Stimulated activated naive CD8-positive, alpha-beta T cell treated with anti-CD3 and anti-CD28 coated beads, Interleukin-15, Interleukin-2, amounts not matched to agents 100 U/mL and 50 U/mL, for 24 hours (primary cell): ENCODE measurements around the gene C2CD2L.
"Not testable (repeated sequence)": the region's sequence is repeated elsewhere in the genome, so short reads cannot be mapped to it uniquely, and the experiment has no call there.

Source experiments
- ATAC-seq: fragments of 150-1000 bp; cut with Tn5 transposase; one replicate; pipeline ENCODE4 v1.10.0; 2021
- DNase-seq: peaks from one replicate; pipeline ENCODE4 v3.0.0; 2021

Gene C2CD2L

GRCh38 chr11:119093942-119094815, 13.0 kb upstream of the C2CD2L start:
- ATAC-seq (peak; percentile 11), DNase-seq (peak; percentile 48)

DNA sequence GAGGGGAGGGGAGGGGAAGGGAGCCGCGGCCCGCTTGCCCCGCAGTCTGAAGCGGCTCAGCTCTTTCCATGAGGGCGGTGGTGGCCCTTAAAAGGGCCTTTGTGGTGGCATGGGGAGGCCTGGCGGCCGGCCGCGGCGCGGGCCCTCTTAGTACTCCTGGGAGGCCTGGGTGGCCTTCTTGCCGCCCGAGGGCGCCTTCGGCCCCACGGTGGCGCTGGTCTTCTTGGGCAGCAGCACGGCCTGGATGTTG, 12.4 kb upstream of the C2CD2L start:
- DNase-seq (peak; percentile 70), ATAC-seq (peak; percentile 26)

DNA sequence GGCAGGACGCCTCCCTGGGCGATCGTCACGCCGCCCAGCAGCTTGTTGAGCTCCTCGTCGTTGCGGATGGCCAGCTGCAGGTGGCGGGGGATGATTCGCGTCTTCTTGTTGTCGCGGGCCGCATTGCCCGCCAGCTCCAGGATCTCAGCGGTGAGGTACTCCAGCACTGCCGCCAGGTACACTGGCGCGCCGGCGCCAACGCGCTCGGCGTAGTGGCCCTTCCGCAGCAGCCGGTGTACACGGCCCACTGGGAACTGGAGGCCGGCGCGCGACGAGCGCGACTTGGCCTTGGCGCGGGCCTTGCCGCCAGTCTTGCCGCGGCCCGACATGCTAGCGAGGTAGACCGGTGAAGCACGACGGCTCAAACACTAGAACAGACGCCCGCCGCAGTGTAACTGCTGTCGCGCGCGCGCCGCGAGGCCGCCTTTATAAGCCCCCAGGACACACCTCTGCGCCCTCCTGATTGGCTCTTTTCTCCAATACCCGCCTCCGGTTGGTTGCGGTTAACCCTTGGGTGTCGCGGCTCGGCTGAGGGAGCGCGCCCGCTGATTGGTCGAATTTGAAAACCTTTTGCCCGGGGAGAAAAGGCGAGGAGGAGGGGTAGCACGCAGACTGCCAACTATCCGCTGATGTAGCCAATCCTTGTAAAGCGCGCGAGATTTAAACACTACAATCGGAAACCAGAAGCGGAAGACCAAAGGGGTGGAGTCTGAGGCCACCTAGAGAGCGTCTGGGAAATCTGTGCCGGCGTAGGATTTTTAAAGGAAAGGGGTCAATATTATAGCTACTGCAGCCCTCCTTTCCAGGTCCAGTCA, 11.9 kb upstream of the C2CD2L start:
- ATAC-seq (peak; percentile 86), DNase-seq (peak; percentile 99)

DNA sequence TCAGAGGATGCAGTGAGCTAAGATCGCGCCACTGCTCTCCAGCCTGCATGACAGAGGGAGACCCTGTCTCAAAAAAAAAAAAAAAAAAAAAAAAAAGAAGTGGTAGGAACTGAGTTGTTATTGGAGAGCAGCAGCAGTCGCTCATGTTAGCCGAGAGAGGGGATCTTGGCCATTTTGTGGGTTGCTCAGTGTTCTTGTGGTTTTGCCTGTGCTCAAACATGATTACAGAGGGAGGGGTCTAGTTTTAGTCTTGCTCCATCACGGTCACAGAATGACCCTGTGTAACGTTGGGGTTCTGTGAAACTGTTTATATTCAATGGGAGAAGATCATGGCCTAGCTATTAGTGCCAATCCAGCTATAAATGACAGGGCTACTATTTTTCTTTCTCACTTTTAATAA, 7.4 kb upstream of the C2CD2L start:
- ATAC-seq (no peak), DNase-seq (no peak)

- DNase-seq: no peak
Measured at GRCh38 chr11:119100246-119100970, 6.7 kb upstream of the C2CD2L start.

DNA sequence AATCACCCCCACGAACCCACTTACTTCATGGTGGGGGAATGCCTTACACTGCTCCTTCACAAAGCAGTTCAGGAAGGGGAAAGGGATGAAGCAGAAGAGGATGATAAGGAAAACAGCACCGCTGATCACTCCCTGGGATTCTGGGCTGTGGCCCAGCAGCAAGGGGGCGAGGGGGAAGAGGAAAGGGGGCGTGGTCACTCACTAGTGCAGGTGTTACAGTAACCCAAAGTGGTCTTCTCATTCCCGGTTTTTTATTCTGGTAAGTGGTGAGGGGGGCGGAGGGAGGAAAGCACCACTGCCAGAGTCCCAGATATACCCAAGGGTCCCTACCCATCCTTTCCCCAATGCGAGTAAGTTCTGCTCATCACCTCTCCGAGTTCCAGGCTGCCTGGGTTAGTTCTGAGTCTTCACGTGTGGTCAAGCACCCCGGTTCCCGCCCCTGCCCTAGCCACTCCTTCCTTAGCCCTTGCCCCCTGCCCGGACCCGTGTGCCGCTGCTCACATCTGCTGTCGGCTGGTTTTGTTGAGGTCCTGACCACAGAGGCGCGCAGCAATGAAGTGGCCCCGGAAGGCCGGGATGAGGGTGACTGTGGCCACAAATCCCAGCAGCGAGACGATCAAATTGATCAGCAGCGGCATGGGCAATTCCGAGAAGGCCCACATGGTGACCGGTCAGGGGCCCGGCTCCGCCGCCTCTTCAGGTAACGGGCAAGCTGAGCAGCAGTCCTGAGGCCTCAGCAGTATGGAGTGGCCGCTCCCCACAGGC, 6.0 kb upstream of the C2CD2L start:
- DNase-seq (peak; percentile 43), ATAC-seq (peak; percentile 11)

More at GRCh38 chr11:119100246-119100970, 6.7 kb upstream of the C2CD2L start:
- no peak for ATAC-seq

GRCh38 chr11:119101759-119102423, 5.3 kb upstream of the C2CD2L start, which contains the start of gene DPAGT1:
TSS of gene DPAGT1 (minus strand) at chr11:119101853. CDS start at chr11:119101655, 198 bp downstream.
- peak; percentile 85 for DNase-seq
- ATAC-seq: peak; percentile 87

DNA sequence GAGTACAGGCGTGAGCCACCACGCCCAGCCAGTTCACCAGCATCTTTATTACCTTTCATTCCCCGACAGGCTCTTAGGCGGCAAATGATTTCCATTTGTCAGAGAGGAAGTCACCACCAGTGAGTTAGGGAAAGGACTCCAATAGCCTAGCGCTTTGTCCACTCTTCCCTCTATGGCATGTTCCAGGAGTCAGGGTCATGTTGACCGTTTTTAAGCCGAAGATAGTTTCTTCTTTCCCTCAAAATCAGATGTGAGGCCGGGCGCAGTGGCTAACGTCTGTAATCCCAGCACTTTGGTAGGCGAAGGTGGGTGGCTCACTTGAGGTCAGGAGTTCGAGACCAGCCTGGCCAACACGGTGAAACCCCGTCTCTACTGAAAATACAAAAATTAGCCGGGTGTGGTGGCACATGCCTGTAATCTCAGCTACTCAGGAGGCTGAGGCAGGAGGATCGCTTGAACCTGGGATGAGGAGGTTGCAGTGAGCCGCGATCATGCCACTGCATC, 3.9 kb upstream of the C2CD2L start:
- not testable (repeated sequence) for DNase-seq, ATAC-seq

- ATAC-seq (no peak), DNase-seq (no peak)
Measured at GRCh38 chr11:119103793-119104192, 3.4 kb upstream of the C2CD2L start.

DNA sequence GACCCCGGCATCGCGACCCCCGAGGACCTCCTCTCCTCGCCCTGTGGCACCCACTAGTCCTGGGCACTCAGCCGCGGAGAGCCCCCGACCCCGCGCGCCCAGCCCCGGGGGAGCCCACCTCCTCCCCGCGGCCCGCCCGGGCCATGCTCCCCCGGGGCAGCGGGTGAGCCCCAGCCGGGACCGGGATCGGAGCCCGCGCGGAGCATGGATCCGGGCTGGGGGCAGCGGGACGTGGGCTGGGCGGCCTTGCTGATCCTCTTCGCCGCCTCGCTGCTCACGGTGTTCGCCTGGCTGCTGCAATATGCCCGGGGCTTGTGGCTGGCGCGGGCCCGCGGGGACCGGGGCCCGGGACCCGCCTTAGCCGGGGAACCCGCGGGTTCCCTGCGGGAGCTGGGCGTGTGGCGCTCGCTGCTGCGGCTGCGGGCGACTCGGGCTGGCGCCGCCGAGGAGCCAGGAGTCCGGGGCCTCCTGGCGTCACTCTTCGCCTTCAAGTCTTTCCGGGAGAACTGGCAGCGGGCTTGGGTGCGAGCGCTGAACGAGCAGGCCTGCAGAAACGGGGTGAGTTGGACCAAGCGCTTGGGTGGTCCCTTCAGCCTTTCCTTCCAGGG, 498 bp downstream of the C2CD2L start:
- DNase-seq: no peak
- peak; percentile 2 for ATAC-seq

DNA sequence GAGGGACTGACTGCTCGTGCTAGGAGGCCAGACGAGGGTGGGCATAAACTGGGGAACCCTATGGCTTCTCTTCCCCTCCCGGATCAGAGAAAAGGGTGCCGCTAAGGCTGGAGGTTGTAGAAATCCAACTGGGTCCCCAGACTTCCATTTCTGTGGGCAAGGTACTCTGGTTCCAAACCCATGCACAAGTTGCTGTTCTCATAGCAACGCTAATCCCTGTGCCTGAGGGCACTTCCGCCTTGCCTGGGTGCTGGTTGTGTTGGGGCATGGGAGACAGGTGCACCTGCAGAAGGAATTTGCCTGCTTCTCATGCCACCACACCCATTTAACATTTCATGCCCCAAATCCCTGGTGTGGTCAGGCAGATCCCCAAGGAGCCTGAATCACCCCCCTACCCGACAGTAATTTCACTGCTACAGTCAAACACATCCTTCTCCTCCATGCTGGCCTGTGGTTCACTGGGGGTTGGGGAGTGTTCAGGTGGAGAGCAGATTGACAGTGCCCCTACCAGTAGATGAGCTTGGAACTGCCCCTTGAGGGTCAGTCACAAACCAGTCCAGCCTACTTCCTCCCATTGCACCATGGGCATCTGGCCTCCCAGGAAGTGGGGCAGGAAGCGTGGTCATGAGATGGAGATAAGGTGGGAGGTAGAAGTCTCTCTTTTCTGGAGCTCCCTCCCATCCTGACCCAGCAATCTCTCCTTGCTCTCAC, 1.2 kb downstream of the C2CD2L start:
- ATAC-seq: peak; percentile 5
- peak; percentile 43 for DNase-seq

DNA sequence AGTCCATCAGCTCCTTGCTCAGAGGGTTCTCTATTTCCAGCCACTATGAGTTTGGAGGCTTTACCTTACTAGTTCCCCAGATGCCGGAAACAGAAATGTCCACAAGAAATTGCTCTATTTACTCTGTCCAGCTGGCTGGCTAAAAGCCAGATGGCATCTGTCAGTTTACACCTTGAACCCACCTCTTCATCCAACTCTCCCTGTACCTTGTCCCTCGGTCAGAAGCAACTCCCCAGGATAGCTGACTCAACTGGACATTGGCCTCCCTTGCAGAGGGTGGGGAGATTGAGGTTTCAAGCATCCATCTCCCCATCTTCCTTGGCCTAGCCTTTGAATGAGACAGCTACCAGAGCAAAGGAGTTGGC, 1.7 kb downstream of the C2CD2L start:
- ATAC-seq: no peak

DNA sequence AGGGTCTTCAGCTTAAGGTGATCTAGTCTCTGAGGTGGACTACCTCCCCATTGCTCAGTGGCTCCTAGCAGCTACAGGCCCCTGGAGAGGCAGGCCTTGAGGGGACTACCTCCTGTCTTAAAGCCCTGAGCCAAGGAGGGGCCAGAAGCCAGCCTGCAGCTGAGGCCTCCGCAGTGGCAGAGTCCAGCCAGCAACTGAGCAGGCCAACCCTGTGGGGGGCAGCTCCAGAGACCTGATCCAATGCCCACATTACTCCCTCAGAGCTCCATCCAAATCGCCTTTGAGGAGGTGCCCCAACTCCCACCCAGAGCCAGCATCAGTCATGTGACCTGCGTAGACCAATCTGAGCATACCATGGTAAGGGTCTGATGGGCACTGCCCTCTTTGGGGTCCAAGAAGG, 2.7 kb downstream of the C2CD2L start:
- ATAC-seq (no peak), DNase-seq (no peak)

More for the DNA sequence above, 1.7 kb downstream of the C2CD2L start:
- no peak for DNase-seq

GRCh38 chr11:119110439-119110838, 3.3 kb downstream of the C2CD2L start:
- ATAC-seq (no peak), DNase-seq (no peak)

GRCh38 chr11:119111361-119111925, 4.3 kb downstream of the C2CD2L start:
- no peak for DNase-seq
- ATAC-seq: no peak

DNA sequence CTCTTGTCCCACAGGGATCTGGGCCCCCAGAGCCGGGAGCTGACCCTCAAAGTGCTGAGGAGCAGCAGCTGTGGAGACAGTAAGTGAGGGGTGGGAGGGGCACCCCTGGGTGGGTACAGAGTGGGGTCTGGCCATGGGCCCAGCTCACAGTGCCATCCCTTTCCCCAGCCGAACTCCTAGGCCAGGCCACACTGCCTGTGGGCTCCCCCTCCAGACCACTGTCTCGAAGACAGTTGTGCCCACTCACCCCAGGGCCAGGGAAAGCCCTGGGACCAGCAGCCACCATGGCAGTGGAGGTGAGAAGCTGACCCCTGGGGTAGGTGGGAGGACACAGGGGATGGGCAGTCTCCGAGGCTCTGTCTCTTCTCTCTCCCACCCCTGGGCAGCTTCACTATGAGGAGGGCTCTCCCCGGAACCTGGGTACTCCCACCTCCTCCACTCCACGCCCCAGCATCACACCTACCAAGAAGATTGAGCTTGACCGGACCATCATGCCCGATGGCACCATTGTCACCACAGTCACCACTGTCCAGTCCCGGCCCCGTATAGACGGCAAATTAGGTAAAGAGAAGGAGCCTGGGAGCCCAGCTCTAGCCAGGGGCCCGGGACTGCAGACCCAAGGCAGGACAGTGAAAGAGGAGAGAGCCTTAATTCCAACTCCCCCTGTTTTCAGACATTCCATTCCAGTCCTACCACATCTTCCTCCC, 5.3 kb downstream of the C2CD2L start:
- ATAC-seq (no peak), DNase-seq (no peak)

GRCh38 chr11:119113716-119114115, 6.6 kb downstream of the C2CD2L start:
- ATAC-seq: no peak

GRCh38 chr11:119114351-119114750, 7.2 kb downstream of the C2CD2L start:
- DNase-seq: no peak
- no peak for ATAC-seq

More at GRCh38 chr11:119113716-119114115, 6.6 kb downstream of the C2CD2L start:
- DNase-seq: no peak
